ENCODE data around the gene MARK3.

MARK3 gene

GRCh38 chr14:103443111-103443510, 57.9 kb downstream of the MARK3 start:
- Histone ChIP-seq H4K20me1 (ENCODE audit: insufficient read depth) (no peaks in the 10 kb centered on the region), H3K27me3 (ENCODE audit: insufficient read depth, low read depth) (no peaks in the 10 kb centered on the region), H3K27ac (no peak overlapping the region), H3K4me2 (no peak overlapping the region), H3K4me1 (ENCODE audit: low read depth, poor library complexity, severe bottlenecking) (peaks cover 12% of the 10 kb centered on the region), H3K36me3 (ENCODE audit: insufficient read depth) (no peaks in the 10 kb centered on the region), H3K79me2 (ENCODE audit: insufficient read depth, low read depth) (peaks cover 16% of the 10 kb centered on the region; the same call in 1 of the 2 replicates), H3K9ac (no peak overlapping the region), H2AFZ (ENCODE audit: low read depth) (no peak overlapping the region), H3K4me3 (IDR thresholded peaks at IDR 0.05; ENCODE audit: insufficient read depth, low read depth, low read length) (no peak overlapping the region)
- TF ChIP-seq CTCF (conservative IDR thresholded peaks at IDR 0.05; ENCODE audit: low read depth, low read length), result no peak

DNA sequence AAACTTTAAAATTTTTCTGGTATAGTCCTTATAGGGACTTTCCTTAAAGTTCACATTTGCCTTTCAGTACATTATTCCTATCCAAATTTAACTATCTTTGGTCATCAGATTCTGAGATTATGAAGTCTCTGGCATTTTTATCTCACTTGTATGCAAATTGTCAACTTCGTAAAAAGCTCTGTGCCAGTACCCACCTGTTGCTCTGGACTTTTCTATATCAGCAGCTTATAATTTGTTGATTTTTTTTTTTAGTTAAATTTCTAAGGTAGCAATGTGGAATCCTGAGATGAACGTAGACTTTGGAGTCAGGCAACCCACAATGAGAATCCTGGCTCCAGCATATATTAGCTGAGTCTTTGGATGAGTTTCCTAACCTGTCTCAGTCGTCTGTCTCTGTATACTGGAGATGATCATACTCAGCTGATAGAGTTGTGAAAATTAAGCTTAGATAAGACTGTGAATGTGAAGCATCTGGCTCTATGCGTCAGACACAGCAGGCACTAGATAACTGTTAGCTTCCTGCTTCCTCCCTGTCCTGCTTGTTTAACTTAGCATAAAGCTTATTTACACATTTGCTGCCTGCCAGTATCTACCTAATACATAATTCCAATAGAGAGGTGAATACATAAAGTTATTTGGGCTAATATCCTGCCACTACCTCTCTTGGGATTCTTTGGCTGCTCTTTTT, 59.8 kb downstream of the MARK3 start:
- Histone ChIP-seq H3K36me3 (ENCODE audit: insufficient read depth) (no peaks in the 10 kb centered on the region), H3K4me1 (ENCODE audit: low read depth, poor library complexity, severe bottlenecking) (peaks cover 12% of the 10 kb centered on the region), H2AFZ (ENCODE audit: low read depth) (no peak overlapping the region), H3K4me2 (no peak overlapping the region), H3K9ac (no peak overlapping the region), H3K4me3 (IDR thresholded peaks at IDR 0.05; ENCODE audit: insufficient read depth, low read depth, low read length) (no peak overlapping the region), H3K27me3 (ENCODE audit: insufficient read depth, low read depth) (no peaks in the 10 kb centered on the region), H4K20me1 (ENCODE audit: insufficient read depth) (no peaks in the 10 kb centered on the region), H3K79me2 (ENCODE audit: insufficient read depth, low read depth) (peaks cover 16% of the 10 kb centered on the region; the same call in 1 of the 2 replicates), H3K27ac (no peak overlapping the region)
- TF ChIP-seq CTCF (conservative IDR thresholded peaks at IDR 0.05; ENCODE audit: low read depth, low read length), result no peak

GRCh38 chr14:103445806-103446205, 60.6 kb downstream of the MARK3 start:
- Histone ChIP-seq H3K4me3 (IDR thresholded peaks at IDR 0.05; ENCODE audit: insufficient read depth, low read depth, low read length) (no peak overlapping the region), H2AFZ (ENCODE audit: low read depth) (no peak overlapping the region), H4K20me1 (ENCODE audit: insufficient read depth) (no peaks in the 10 kb centered on the region), H3K27ac (no peak overlapping the region), H3K4me2 (no peak overlapping the region), H3K36me3 (ENCODE audit: insufficient read depth) (no peaks in the 10 kb centered on the region), H3K79me2 (ENCODE audit: insufficient read depth, low read depth) (peaks cover 16% of the 10 kb centered on the region; the same call in 1 of the 2 replicates), H3K9ac (no peak overlapping the region), H3K27me3 (ENCODE audit: insufficient read depth, low read depth) (no peaks in the 10 kb centered on the region), H3K4me1 (ENCODE audit: low read depth, poor library complexity, severe bottlenecking) (peaks cover 12% of the 10 kb centered on the region)
- no peak for TF ChIP-seq CTCF (conservative IDR thresholded peaks at IDR 0.05; ENCODE audit: low read depth, low read length)

- no peak for TF ChIP-seq CTCF (conservative IDR thresholded peaks at IDR 0.05; ENCODE audit: low read depth, low read length)
- H3K79me2 ChIP-seq (ENCODE audit: insufficient read depth, low read depth), result peaks cover 8% of the 10 kb centered on the region; the same call in 1 of the 2 replicates
- no peak overlapping the region for H3K4me2 ChIP-seq
- no peak overlapping the region for H3K4me3 ChIP-seq (IDR thresholded peaks at IDR 0.05; ENCODE audit: insufficient read depth, low read depth, low read length)
- H3K36me3 ChIP-seq (ENCODE audit: insufficient read depth), result no peaks in the 10 kb centered on the region
- H3K4me1 ChIP-seq (ENCODE audit: low read depth, poor library complexity, severe bottlenecking), result peaks cover 12% of the 10 kb centered on the region
- H3K9ac ChIP-seq, result no peak overlapping the region
- no peak overlapping the region for H2AFZ ChIP-seq (ENCODE audit: low read depth)
- no peaks in the 10 kb centered on the region for H3K27me3 ChIP-seq (ENCODE audit: insufficient read depth, low read depth)
- H4K20me1 ChIP-seq (ENCODE audit: insufficient read depth), result no peaks in the 10 kb centered on the region
- H3K27ac ChIP-seq, result no peak overlapping the region
Observed at GRCh38 chr14:103448097-103448496, 62.9 kb downstream of the MARK3 start.

Measured in KMS-11 (cell line).